GM12878 (cell line): ENCODE results near the gene CHIT1.

Source experiments
- CEBPB ChIP-seq, 2 experiments: fragments of 150-350 bp in 1 of 2; IDR thresholded peaks; 2 replicates each; pipeline ENCODE4 v1.6.1; 2012 to 2014; ENCODE audit warnings: low read depth in 2 of 2, low read length in 2 of 2, borderline replicate concordance in 1 of 2, inconsistent platforms in 1 of 2
- E4F1 ChIP-seq: fragments of 450-650 bp; IDR thresholded peaks from 2 replicates; pipeline ENCODE4 v1.6.1; 2018; ENCODE audit warnings: borderline replicate concordance, mild to moderate bottlenecking; ENCODE audit not compliant: partially characterized antibody
- IRF3 ChIP-seq: fragments of 450-650 bp; IDR thresholded peaks from 2 replicates; pipeline ENCODE4 v1.6.1; 2014; ENCODE audit warnings: mild to moderate bottlenecking
- POLR2A ChIP-seq: IDR thresholded peaks from 2 replicates; pipeline ENCODE4 v1.6.1; 2011; ENCODE audit warnings: low read depth, mild to moderate bottlenecking, low read length
- RFX5 ChIP-seq: IDR thresholded peaks from 2 replicates; pipeline ENCODE4 v1.6.1; 2011; ENCODE audit warnings: low read depth, low read length, improper control_type of control experiment
- SIN3A ChIP-seq: IDR thresholded peaks from 2 replicates; pipeline ENCODE4 v1.6.1; 2012; ENCODE audit warnings: low read depth, low read length, improper control_type of control experiment
- STAT3 ChIP-seq: IDR thresholded peaks from 2 replicates; pipeline ENCODE4 v1.6.1; 2011; ENCODE audit warnings: low read depth, low read length, improper control_type of control experiment
- TARDBP ChIP-seq: IDR thresholded peaks from 2 replicates; pipeline ENCODE4 v1.6.1; 2016; ENCODE audit warnings: borderline replicate concordance
- YBX1 ChIP-seq: fragments of 450-650 bp; IDR thresholded peaks from 2 replicates; pipeline ENCODE4 v1.6.1; 2016; ENCODE audit warnings: antibody characterized with exemption
- ZNF274 ChIP-seq: IDR thresholded peaks from one replicate; pipeline ENCODE4 v1.8.0; 2011; ENCODE audit not compliant: insufficient read length, insufficient read depth
- TF ChIP-seq, protein P1 (sequence below): IDR thresholded peaks from 2 replicates; pipeline ENCODE4 v1.6.1; 2012; ENCODE audit warnings: low read length, inconsistent platforms
- TF ChIP-seq, protein P2 (sequence below), 3 experiments: IDR thresholded peaks in 2 of 3; conservative IDR thresholded peaks in 1 of 3; 2 replicates each; pipeline ENCODE4 v1.5.1; 2011; ENCODE audit warnings: low read depth in 3 of 3, low read length in 3 of 3, mild to moderate bottlenecking in 3 of 3, control low read depth in 2 of 3, moderate library complexity in 2 of 3, inconsistent platforms in 1 of 3, mixed read lengths in 1 of 3; ENCODE audit not compliant: control insufficient read depth in 2 of 3, insufficient read depth in 1 of 3; ENCODE audit errors: extremely low read depth in 1 of 3
- TF ChIP-seq, protein P3 (sequence below): IDR thresholded peaks from 2 replicates; pipeline ENCODE4 v1.6.1; 2012; ENCODE audit warnings: mild to moderate bottlenecking, low read depth, low read length

DNA sequence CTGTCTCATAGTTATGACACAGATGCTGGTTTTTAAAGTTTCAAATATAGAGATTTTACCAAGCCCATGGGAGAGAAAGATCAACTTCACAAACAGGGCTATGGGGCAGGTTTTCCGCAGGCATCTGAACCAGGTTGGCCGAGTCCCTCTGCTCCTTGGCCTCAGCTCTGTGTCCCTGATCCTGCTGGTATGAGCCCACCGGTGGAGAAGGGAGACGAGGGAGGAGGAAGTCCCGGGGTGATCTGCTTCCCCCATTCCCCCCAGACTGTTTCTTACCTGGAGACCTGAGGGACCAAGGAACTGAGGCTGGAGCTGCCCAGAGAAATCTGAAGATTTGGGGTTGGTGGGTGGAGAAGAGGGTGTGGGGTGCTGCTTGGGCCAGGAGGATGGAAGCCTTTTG is 46.9 kb upstream of the CHIT1 start:
- no peak for TF ChIP-seq TARDBP
- TF ChIP-seq YBX1: no peak
- no peak for TF ChIP-seq SIN3A
- TF ChIP-seq IRF3: no peak
- TF ChIP-seq POLR2A: no peak
- no peak for TF ChIP-seq E4F1
- TF ChIP-seq, protein P1, sequence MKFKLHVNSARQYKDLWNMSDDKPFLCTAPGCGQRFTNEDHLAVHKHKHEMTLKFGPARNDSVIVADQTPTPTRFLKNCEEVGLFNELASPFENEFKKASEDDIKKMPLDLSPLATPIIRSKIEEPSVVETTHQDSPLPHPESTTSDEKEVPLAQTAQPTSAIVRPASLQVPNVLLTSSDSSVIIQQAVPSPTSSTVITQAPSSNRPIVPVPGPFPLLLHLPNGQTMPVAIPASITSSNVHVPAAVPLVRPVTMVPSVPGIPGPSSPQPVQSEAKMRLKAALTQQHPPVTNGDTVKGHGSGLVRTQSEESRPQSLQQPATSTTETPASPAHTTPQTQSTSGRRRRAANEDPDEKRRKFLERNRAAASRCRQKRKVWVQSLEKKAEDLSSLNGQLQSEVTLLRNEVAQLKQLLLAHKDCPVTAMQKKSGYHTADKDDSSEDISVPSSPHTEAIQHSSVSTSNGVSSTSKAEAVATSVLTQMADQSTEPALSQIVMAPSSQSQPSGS: no peak
- TF ChIP-seq STAT3: no peak
- TF ChIP-seq, protein P2, sequence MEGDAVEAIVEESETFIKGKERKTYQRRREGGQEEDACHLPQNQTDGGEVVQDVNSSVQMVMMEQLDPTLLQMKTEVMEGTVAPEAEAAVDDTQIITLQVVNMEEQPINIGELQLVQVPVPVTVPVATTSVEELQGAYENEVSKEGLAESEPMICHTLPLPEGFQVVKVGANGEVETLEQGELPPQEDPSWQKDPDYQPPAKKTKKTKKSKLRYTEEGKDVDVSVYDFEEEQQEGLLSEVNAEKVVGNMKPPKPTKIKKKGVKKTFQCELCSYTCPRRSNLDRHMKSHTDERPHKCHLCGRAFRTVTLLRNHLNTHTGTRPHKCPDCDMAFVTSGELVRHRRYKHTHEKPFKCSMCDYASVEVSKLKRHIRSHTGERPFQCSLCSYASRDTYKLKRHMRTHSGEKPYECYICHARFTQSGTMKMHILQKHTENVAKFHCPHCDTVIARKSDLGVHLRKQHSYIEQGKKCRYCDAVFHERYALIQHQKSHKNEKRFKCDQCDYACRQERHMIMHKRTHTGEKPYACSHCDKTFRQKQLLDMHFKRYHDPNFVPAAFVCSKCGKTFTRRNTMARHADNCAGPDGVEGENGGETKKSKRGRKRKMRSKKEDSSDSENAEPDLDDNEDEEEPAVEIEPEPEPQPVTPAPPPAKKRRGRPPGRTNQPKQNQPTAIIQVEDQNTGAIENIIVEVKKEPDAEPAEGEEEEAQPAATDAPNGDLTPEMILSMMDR (IDR thresholded peaks at IDR 0.05 in 2 of 3, conservative IDR thresholded peaks at IDR 0.05 in 1 of 3; ENCODE audit: control insufficient read depth in 2 of 3, extremely low read depth in 1 of 3, insufficient read depth in 1 of 3, low read depth in 3 of 3, low read length in 3 of 3): no peak
- TF ChIP-seq, protein P3, sequence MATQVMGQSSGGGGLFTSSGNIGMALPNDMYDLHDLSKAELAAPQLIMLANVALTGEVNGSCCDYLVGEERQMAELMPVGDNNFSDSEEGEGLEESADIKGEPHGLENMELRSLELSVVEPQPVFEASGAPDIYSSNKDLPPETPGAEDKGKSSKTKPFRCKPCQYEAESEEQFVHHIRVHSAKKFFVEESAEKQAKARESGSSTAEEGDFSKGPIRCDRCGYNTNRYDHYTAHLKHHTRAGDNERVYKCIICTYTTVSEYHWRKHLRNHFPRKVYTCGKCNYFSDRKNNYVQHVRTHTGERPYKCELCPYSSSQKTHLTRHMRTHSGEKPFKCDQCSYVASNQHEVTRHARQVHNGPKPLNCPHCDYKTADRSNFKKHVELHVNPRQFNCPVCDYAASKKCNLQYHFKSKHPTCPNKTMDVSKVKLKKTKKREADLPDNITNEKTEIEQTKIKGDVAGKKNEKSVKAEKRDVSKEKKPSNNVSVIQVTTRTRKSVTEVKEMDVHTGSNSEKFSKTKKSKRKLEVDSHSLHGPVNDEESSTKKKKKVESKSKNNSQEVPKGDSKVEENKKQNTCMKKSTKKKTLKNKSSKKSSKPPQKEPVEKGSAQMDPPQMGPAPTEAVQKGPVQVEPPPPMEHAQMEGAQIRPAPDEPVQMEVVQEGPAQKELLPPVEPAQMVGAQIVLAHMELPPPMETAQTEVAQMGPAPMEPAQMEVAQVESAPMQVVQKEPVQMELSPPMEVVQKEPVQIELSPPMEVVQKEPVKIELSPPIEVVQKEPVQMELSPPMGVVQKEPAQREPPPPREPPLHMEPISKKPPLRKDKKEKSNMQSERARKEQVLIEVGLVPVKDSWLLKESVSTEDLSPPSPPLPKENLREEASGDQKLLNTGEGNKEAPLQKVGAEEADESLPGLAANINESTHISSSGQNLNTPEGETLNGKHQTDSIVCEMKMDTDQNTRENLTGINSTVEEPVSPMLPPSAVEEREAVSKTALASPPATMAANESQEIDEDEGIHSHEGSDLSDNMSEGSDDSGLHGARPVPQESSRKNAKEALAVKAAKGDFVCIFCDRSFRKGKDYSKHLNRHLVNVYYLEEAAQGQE: no peak
- no peak for TF ChIP-seq RFX5
- no peak for TF ChIP-seq ZNF274
- TF ChIP-seq CEBPB (IDR thresholded peaks at IDR 0.05; ENCODE audit: borderline replicate concordance in 1 of 2, low read depth in 2 of 2, low read length in 2 of 2): no peak
